COLO829 (cell line): Measurements from ENCODE around the gene PLXNA4.

Experiments used
- DNase-seq: peaks from one replicate; pipeline ENCODE4 v3.0.0; 2012; ENCODE audit warnings: low spot score

Gene PLXNA4

GRCh38 chr7:132261327-132262159 is 314.7 kb downstream of the PLXNA4 start:
- no peak for DNase-seq

- no peak for DNase-seq
Observed at GRCh38 chr7:132258231-132258630, 318.0 kb downstream of the PLXNA4 start.

- DNase-seq: no peak
Observed at GRCh38 chr7:132257253-132257652, 319.0 kb downstream of the PLXNA4 start.

- no peak for DNase-seq
Observed at GRCh38 chr7:132256721-132257212, 319.5 kb downstream of the PLXNA4 start.

- DNase-seq: no peak
Observed at GRCh38 chr7:132255898-132256297, 320.4 kb downstream of the PLXNA4 start.

GRCh38 chr7:132255115-132255797 is 321.0 kb downstream of the PLXNA4 start:
- DNase-seq: no peak

GRCh38 chr7:132254455-132254854 is 321.8 kb downstream of the PLXNA4 start:
- DNase-seq: no peak

GRCh38 chr7:132252793-132253100 is 323.5 kb downstream of the PLXNA4 start:
- no peak for DNase-seq

GRCh38 chr7:132251327-132251659 is 325.0 kb downstream of the PLXNA4 start:
- DNase-seq: peak; percentile 77

GRCh38 chr7:132250480-132251326 is 325.6 kb downstream of the PLXNA4 start:
- no peak for DNase-seq

GRCh38 chr7:132249256-132249971 is 326.9 kb downstream of the PLXNA4 start:
- no peak for DNase-seq

GRCh38 chr7:132248841-132249240 is 327.4 kb downstream of the PLXNA4 start:
- no peak for DNase-seq

GRCh38 chr7:132247995-132248618 is 328.2 kb downstream of the PLXNA4 start:
- DNase-seq: no peak

- no peak for DNase-seq
Observed at GRCh38 chr7:132246591-132246990, 329.7 kb downstream of the PLXNA4 start.

- DNase-seq: no peak
Observed at GRCh38 chr7:132245539-132245938, 330.7 kb downstream of the PLXNA4 start.

- no peak for DNase-seq
Observed at GRCh38 chr7:132244903-132245480, 331.3 kb downstream of the PLXNA4 start.

GRCh38 chr7:132243463-132243862 is 332.8 kb downstream of the PLXNA4 start:
- no peak for DNase-seq

- DNase-seq: no peak
Observed at GRCh38 chr7:132243051-132243450, 333.2 kb downstream of the PLXNA4 start.

- DNase-seq: no peak
Observed at GRCh38 chr7:132242192-132242812, 334.0 kb downstream of the PLXNA4 start.

- no peak for DNase-seq
Observed at GRCh38 chr7:132240821-132241422, 335.3 kb downstream of the PLXNA4 start.
